Hepatocyte (in vitro differentiated cells): ENCODE data around the gene MECR.

Source experiments
- EZH2 ChIP-seq: fragments of 200-600 bp; sonication (generic); IDR thresholded peaks from 2 replicates; pipeline ENCODE4 v1.6.1; 2016; ENCODE audit warnings: antibody characterized with exemption, mild to moderate bottlenecking, borderline replicate concordance
- EZH2phosphoT487 ChIP-seq: fragments of 200-600 bp; sonication (generic); IDR thresholded peaks from one replicate; pipeline ENCODE4 v1.6.1; 2018; ENCODE audit warnings: antibody characterized with exemption, mild to moderate bottlenecking, low read depth, moderate library complexity; ENCODE audit not compliant: unreplicated experiment, severe bottlenecking
- TF ChIP-seq, protein P1 (sequence below): fragments of 200-600 bp; sonication (generic); IDR thresholded peaks from 2 replicates; pipeline ENCODE4 v1.5.1; 2016; ENCODE audit warnings: antibody characterized with exemption, mild to moderate bottlenecking; ENCODE audit not compliant: poor library complexity

DNA sequence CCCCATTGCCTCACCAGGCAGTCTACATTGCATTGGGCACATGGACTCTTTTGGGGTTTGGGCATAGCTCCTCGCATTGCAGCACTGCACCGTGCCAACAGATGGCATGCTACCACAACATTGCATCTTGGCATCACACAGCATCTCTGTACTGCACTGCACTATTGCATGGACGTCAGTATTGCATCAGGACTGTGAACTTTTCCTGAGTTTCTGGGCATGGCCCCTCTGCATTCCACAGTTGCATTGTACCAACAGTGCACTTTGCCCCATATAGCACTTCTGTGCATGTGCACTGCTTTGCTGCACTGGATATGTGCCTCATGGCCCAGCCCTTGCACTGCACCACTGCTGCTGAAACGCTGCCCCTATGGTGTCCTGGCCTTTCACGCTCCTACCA is 15.1 kb upstream of the MECR start:
- TF ChIP-seq, protein P1, sequence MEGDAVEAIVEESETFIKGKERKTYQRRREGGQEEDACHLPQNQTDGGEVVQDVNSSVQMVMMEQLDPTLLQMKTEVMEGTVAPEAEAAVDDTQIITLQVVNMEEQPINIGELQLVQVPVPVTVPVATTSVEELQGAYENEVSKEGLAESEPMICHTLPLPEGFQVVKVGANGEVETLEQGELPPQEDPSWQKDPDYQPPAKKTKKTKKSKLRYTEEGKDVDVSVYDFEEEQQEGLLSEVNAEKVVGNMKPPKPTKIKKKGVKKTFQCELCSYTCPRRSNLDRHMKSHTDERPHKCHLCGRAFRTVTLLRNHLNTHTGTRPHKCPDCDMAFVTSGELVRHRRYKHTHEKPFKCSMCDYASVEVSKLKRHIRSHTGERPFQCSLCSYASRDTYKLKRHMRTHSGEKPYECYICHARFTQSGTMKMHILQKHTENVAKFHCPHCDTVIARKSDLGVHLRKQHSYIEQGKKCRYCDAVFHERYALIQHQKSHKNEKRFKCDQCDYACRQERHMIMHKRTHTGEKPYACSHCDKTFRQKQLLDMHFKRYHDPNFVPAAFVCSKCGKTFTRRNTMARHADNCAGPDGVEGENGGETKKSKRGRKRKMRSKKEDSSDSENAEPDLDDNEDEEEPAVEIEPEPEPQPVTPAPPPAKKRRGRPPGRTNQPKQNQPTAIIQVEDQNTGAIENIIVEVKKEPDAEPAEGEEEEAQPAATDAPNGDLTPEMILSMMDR: peak; percentile 42
- TF ChIP-seq EZH2 (no peak), EZH2phosphoT487 (no peak)
